LoVo (cell line): ENCODE data around the gene AMZ2.
A peak's percentile ranks its signal among the peaks of the same experiment; 100 is the strongest.
"Not testable (repeated sequence)": the region's sequence is repeated elsewhere in the genome, so short reads cannot be mapped to it uniquely, and the experiment has no call there.

ENCODE experiments used
- DNase-seq: peaks from one replicate; pipeline ENCODE4 v3.0.0-alpha.2; 2016; ENCODE audit warnings: low spot score

Gene AMZ2

GRCh38 chr17:68220786-68221185, 27.1 kb upstream of the AMZ2 start:
- not testable (repeated sequence) for DNase-seq

DNA sequence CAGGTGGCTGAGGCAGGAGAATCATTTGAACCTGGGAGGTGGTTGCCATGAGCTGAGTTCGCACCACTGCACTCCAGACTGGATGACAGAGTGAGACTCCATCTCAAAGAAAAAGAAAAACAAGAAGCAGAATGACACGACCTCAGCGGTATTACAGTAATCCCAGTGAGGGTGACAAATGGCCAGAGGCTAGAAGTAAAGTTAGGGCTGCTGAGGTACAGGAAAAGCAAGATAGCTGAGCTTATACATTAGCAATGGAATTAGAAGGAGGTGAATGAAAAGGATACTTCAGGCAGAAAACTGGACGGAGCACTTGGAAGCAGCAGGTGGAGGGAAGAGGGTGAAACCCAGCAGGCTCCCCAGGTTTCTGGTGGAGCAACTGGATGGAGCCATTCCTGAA, 26.1 kb upstream of the AMZ2 start:
- DNase-seq: no peak

DNA sequence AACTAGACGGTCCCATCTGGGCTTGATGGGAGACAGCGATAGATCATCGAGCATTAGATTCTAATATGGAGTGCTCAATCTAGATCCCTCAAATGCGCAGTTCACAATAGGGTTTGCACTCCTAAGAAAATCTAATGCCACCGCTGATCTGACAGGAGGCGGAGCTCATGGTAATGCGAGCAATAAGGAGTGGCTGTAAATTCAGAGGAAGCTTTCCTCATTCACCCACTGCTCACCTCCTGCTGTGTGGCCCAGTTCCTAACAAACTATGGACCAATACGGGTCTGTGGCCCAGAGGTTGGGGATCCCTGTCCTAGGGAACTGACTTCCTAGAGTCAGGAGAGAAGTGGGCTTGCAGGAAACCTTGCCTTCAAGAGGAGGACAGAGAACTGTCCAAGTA, 25.2 kb upstream of the AMZ2 start:
- no peak for DNase-seq

GRCh38 chr17:68225055-68225454, 22.8 kb upstream of the AMZ2 start:
- DNase-seq: not testable (repeated sequence)

- DNase-seq: not testable (repeated sequence)
Observed at GRCh38 chr17:68228039-68228680, 19.7 kb upstream of the AMZ2 start.

GRCh38 chr17:68228817-68229570, 18.8 kb upstream of the AMZ2 start:
- DNase-seq: no peak

GRCh38 chr17:68229619-68230018, 18.2 kb upstream of the AMZ2 start:
- no peak for DNase-seq

GRCh38 chr17:68231131-68231530, 16.7 kb upstream of the AMZ2 start:
- DNase-seq: not testable (repeated sequence)

DNA sequence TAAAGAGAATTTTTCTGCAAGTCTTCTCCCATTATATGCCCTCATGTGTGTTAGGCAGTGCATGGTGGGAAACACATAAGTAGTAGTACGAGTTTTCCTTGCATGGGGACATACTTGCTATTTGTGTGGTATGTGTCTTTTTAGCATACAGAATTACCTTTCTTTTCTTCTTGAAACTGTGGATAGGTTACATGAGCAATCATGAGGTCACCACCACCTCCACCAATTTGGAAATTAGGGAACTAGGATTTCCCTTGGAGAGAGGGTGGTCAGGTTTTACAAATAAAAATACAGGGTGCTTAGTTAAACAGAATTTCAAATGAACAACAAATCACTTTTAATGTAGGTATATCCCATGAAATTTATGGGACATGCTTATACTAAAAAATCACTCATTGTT, 16.3 kb upstream of the AMZ2 start:
- DNase-seq: no peak

DNA sequence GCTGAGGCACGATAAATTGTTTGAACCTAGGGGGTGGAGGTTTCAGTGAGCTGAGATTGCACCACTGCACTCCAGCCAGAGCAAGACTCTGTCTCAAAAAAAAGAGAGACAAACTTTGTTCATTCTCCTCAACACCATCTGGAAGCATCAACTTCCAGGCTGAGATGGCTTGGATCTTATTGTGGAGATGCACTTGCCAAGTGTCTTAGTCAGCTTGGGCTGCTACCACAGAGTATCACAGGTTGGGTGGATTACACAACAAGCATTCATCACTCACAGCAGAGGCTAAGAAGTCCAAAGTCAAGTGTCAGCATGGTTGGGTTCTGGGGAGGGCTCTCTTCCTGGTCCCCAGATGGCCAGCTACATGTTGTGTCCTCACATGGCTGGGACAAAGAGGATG, 15.1 kb upstream of the AMZ2 start:
- DNase-seq: not testable (repeated sequence)

GRCh38 chr17:68234726-68235335, 13.0 kb upstream of the AMZ2 start:
- DNase-seq: not testable (repeated sequence)

GRCh38 chr17:68235336-68235791, 12.5 kb upstream of the AMZ2 start:
- DNase-seq: not testable (repeated sequence)

DNA sequence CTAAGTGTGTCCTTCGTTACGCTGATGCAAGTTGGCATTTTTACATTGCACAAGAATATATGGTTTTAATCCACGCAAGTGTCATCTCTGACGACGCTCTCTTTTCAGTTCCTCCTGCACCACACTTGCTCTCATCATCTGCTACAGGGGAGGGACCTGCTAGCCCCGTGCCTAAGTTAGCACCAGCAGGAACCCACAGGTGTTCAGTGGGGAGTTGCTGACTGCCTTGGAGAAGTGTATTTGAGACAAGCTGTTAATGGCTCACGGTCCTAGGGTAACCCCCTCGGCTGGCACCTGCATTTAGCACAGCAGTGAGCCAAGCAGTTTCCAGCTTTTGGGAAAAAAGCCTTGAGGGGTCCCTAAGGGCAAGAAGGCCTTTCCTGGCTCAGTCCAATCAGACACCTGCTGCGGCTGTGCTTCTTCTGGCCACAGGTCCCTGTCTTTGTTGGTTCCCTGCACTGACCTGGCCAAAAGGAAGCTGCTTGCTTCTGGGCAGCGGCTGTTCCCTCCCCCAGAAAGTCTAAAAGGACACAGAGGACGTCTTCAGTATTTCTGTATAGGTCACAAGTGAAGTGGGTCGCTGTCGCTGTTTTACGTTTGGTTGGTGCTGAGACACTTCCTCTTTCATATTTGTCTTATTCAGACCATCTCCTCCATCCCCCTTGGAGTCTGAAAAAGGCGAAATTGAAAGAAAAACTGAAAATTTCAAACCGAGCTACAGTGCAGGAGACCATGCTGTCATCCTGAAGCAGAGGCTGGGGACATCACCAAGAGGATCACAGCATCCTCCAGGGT, 10.3 kb upstream of the AMZ2 start:
- not testable (repeated sequence) for DNase-seq

GRCh38 chr17:68238164-68238870, 9.5 kb upstream of the AMZ2 start:
- DNase-seq: no peak

- no peak for DNase-seq
Observed at GRCh38 chr17:68238871-68239253, 9.0 kb upstream of the AMZ2 start.

DNA sequence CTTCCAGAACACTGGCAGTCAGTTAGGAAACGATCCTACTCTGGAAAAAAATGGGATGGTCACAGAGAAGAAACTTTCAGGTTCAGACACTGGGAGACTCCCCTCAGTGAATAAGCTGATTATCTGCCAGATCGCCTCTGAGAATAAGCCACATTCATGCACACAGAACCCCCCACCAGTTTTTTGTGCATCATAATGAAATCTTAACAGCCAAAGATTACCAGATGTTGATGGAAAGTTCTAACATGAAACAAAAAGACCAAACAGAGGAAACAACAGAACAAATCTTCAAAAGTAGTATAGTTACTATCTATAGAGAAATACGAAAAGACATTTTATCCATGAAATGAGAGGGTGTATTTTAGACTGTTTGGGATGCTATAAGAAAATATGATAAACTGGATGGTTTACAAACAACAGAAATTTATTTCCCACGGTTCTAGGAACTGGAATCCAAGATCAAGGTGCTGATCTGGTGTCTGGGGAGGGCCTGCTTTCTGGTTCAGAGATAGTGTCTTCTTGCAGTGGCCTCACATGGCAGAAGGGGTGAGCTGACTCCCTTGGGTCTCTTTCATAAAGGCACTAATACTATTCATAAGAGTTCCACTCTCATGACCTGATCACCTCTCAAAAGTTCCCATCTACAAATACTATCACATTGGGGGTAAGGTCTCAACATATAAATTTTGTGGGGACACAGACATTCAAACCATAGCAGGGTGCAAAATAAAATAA, 8.0 kb upstream of the AMZ2 start:
- DNase-seq: no peak

DNA sequence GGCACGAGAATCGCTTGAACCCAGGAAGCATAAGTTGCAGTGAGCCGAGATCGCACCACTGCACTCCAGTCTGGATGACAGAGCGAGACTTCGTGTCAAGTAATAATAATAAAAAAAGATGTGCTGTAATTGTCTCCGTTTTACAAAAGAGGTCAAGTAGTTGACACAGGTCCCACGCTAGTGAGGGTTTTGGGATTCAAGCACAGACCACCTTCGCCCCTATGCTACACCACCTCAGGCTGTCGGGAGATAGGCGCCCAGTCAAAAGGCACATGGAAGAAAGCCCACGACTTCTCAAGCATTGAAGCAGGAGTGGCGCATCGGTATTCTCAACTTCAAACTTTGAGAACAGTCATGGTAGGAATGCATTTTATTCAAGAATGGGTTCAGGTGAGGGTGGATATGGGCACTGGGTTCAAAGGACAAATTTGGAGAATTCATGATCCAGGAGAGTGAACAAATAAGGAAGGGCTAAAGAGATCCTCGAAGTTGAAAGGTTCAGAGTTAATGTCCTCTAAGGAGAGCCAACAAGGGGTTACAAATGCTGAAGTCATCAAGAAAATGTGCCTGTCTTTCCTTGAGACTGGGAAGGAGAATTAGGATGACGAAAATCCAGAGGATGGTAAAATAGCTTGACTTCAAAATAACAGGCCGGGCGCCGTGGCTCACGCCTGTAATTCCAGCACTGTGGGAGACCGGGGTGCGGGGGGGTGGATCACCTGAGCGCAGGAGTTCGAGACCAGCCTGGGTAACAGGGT, 1.4 kb upstream of the AMZ2 start:
- DNase-seq: no peak

- DNase-seq: peak; percentile 31
Observed at GRCh38 chr17:68248199-68248825, 469 bp downstream of the AMZ2 start.

DNA sequence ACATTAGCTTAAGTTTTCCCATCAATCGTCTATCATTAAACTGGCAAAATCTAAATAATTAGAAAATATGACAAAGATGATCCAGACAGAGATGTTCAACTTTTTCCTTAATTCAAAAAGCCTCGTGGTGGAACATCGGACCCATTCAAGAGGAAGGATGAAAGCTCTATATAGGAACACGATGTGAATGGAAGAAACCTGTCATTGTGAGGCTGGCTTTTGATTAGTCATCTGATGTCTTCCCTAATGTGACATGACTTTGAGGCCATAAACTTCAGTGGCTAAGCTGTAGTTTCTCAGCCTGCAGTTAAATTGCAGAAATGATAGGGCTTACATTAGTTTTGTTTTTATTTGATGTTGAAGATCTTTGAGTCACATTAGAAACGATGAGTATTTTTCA, 1.0 kb downstream of the AMZ2 start:
- no peak for DNase-seq

DNA sequence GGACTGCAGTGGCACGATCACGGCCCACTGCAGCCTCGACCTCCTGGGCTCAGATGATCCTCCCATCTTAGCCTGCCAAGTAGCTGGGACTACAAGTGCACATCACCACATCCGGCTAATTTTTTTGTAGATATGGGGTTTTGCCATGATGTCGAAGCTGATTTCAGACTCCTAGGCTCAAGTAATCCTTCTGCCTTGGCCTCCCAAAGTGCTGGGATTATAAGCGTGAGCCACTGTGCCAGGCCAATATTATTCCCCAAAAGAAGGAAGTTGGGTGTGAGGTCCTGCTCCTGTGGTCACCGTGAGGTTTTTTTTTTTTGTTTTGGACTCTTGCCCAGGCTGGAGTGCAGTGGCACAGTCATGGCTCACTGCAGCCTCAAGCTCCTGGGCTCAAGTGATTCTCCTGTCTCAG, 1.5 kb downstream of the AMZ2 start:
- DNase-seq: no peak
